Activated CD4-positive, CD25-positive, alpha-beta regulatory T cell (primary cell): ENCODE measurements around the gene TERB1.
A peak's percentile ranks its signal among the peaks of the same experiment; 100 is the strongest.

ENCODE experiments used
- DNase-seq, 4 experiments: peaks; one replicate each; lab custom pipeline; 2025; lab: John Stamatoyannopoulos, UW

The TERB1 gene

GRCh38 chr16:66801320-66802105, at the start of gene TERB1:
TSS of gene TERB1 (minus strand) at chr16:66801584. CDS start at chr16:66796798, 4,786 bp downstream.
- DNase-seq: no peak

GRCh38 chr16:66850115-66850815, 48.9 kb upstream of the TERB1 start:
- DNase-seq: no peak

GRCh38 chr16:66849549-66849948, 48.2 kb upstream of the TERB1 start:
- no peak for DNase-seq

- DNase-seq: no peak
These were observed 47.6 kb upstream of the TERB1 start for GRCh38 chr16:66849021-66849420.

GRCh38 chr16:66848172-66848571, 46.8 kb upstream of the TERB1 start:
- no peak for DNase-seq

- no peak for DNase-seq
These were observed 46.2 kb upstream of the TERB1 start for GRCh38 chr16:66847533-66848067.

- no peak for DNase-seq
These were observed 45.4 kb upstream of the TERB1 start for GRCh38 chr16:66846831-66847230.

GRCh38 chr16:66846266-66846665, 44.9 kb upstream of the TERB1 start:
- no peak for DNase-seq

- no peak for DNase-seq
These were observed 44.4 kb upstream of the TERB1 start for GRCh38 chr16:66845791-66846221.

GRCh38 chr16:66845080-66845410, 43.7 kb upstream of the TERB1 start:
- DNase-seq: no peak

GRCh38 chr16:66844342-66845079, 43.1 kb upstream of the TERB1 start, which contains the start of gene CA7:
TSS of gene CA7 (plus strand) at chr16:66844414. CDS start at chr16:66844488, 74 bp downstream.
- DNase-seq: no peak

GRCh38 chr16:66844009-66844341, 42.6 kb upstream of the TERB1 start:
- no peak for DNase-seq

- DNase-seq: no peak
These were observed 41.8 kb upstream of the TERB1 start for GRCh38 chr16:66843191-66843590.

GRCh38 chr16:66842765-66843164, 41.4 kb upstream of the TERB1 start:
- DNase-seq: no peak

- no peak for DNase-seq
These were observed 40.0 kb upstream of the TERB1 start for GRCh38 chr16:66841366-66841765.

- no peak for DNase-seq
These were observed 39.5 kb upstream of the TERB1 start for GRCh38 chr16:66840883-66841282.

- no peak for DNase-seq
These were observed 33.4 kb upstream of the TERB1 start for GRCh38 chr16:66834746-66835145.

- no peak for DNase-seq
These were observed 31.4 kb upstream of the TERB1 start for GRCh38 chr16:66832661-66833305.

- DNase-seq: no peak
These were observed 30.8 kb upstream of the TERB1 start for GRCh38 chr16:66832190-66832589.

- DNase-seq: peak; percentile 68 to 83 (median 78)
These were observed 29.3 kb upstream of the TERB1 start, which contains the start of gene NAE1 for GRCh38 chr16:66830422-66831404. TSS of gene NAE1 (minus strand) at chr16:66830976. CDS start at chr16:66830899, 77 bp downstream.

- DNase-seq: no peak
These were observed 22.6 kb upstream of the TERB1 start for GRCh38 chr16:66824006-66824405.
